Endothelial cell of umbilical vein (primary cell): ENCODE data around the gene NEBL.

Experiments used
- EZH2 ChIP-seq: IDR thresholded peaks from 2 replicates; pipeline ENCODE4 v1.6.1; 2012; ENCODE audit warnings: borderline replicate concordance, low read depth, mild to moderate bottlenecking, moderate library complexity, low read length, inconsistent platforms; ENCODE audit not compliant: severe bottlenecking
- JUN ChIP-seq: IDR thresholded peaks from 2 replicates; pipeline ENCODE4 v1.6.1; 2011; ENCODE audit warnings: borderline replicate concordance, low read depth; ENCODE audit not compliant: insufficient read length, insufficient read depth
- POLR2A ChIP-seq: IDR thresholded peaks from 2 replicates; pipeline ENCODE4 v1.6.1; 2012; ENCODE audit warnings: low read depth, mild to moderate bottlenecking, control low read depth, low read length
- TF ChIP-seq, protein P1 (sequence below), 2 donors: IDR thresholded peaks; 1 replicate in 1 of 2; 2 replicates in 1 of 2; pipeline ENCODE4 v1.5.1; 2011; ENCODE audit warnings: low read length in 2 of 2, mild to moderate bottlenecking in 2 of 2, moderate library complexity in 2 of 2, control low read depth in 1 of 2, inconsistent platforms in 1 of 2, low read depth in 1 of 2; ENCODE audit not compliant: insufficient read depth in 1 of 2; ENCODE audit errors: extremely low read depth in 1 of 2
- TF ChIP-seq, protein P2 (sequence below): IDR thresholded peaks from 2 replicates; pipeline ENCODE4 v1.6.1; 2011; ENCODE audit not compliant: insufficient read depth, insufficient read length

DNA sequence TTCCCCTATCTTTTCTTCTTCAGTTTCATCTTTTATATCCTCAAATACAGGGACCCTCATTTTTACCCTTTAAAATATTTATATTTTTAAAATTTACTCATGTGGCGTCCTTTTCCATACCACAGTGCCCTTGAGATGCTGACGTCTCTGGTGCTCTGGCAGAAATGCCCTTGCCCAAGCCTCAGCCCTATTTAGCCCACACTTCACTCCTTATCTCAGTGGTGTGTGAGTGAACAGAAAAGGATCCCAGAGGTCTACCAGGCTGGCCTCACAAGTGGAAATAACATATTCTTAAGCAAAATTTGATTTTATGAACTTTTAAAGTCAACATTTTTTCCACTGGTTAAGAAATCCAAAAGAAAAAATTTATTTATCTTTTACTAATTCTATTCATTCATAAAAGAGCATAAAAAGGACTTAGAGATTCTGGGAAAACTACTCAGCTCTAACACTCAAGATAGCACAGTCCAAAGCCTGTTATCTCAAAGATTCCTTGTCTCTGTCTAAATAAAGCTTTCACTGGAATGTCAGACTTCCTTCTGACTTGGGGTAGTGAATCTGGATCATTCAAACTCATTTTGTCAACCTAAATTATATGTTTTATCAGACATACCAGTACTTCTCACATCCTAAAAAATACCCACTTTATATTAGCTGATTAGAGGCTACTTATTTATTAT, at the start of gene NEBL:
- TF ChIP-seq EZH2 = no peak
- TF ChIP-seq, protein P1, sequence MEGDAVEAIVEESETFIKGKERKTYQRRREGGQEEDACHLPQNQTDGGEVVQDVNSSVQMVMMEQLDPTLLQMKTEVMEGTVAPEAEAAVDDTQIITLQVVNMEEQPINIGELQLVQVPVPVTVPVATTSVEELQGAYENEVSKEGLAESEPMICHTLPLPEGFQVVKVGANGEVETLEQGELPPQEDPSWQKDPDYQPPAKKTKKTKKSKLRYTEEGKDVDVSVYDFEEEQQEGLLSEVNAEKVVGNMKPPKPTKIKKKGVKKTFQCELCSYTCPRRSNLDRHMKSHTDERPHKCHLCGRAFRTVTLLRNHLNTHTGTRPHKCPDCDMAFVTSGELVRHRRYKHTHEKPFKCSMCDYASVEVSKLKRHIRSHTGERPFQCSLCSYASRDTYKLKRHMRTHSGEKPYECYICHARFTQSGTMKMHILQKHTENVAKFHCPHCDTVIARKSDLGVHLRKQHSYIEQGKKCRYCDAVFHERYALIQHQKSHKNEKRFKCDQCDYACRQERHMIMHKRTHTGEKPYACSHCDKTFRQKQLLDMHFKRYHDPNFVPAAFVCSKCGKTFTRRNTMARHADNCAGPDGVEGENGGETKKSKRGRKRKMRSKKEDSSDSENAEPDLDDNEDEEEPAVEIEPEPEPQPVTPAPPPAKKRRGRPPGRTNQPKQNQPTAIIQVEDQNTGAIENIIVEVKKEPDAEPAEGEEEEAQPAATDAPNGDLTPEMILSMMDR (IDR thresholded peaks at IDR 0.05; ENCODE audit: extremely low read depth in 1 of 2, insufficient read depth in 1 of 2, low read depth in 1 of 2, low read length in 2 of 2) = no peak
- no peak for TF ChIP-seq POLR2A
- no peak for TF ChIP-seq JUN
- TF ChIP-seq, protein P2, sequence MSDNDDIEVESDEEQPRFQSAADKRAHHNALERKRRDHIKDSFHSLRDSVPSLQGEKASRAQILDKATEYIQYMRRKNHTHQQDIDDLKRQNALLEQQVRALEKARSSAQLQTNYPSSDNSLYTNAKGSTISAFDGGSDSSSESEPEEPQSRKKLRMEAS = no peak
